ENCODE data around the gene CIROP. TPM values are rescaled to one million over a fixed set of nuclear protein-coding genes. Genes with fewer than 3 reads are reported as not detected.

The CIROP gene
- total and polyA plus RNA-seq, 4 donors, result not detected

DNA sequence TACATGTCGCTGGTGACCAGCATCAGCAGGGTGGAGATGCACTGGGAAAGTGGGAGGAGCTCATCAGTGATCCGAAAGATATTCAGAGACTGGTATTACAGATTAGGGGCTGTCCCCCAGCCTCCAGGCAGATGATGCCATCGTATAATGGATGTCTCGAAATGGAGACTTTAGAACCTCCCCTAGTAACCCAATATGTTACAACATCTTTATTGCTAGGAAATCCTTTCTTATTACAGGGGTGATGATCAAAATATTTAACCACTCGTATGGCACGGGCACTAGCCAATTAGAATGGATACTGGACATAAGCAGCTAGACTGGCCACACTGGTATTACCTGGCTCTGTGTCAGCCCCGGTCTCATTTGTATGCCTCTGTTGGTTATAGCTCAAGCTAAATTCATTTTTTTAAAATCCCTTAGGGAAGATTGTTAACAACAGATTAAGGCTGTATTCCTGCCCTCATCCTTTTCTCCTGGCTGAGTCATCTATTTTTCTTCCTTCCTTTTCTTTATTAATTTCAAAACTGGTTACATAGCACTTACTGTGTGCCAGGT, 25.0 kb upstream of the CIROP start:
- DNase-seq (ENCODE audit: low spot score), result no peak
- Histone ChIP-seq H3K27me3 (ENCODE audit: control insufficient read depth in 4 of 4, insufficient read depth in 4 of 4, low read length in 3 of 4) (no peaks in the 10 kb centered on the region), H3K4me1 (ENCODE audit: control insufficient read depth in 4 of 4, insufficient read depth in 4 of 4, low read length in 3 of 4) (peaks cover 0 to 4% (median 0%) of the 10 kb centered on the region in 4 donors), H3K36me3 (ENCODE audit: control insufficient read depth in 4 of 4, insufficient read depth in 3 of 4, low read depth in 1 of 4, low read length in 3 of 4) (no peaks in the 10 kb centered on the region), H3K9ac (ENCODE audit: low read depth in 1 of 2, low read length in 2 of 2) (no peak overlapping the region), H3K4me3 (ENCODE audit: low read depth in 1 of 3, low read length in 3 of 3) (no peak overlapping the region), H3K9me3 (ENCODE audit: control insufficient read depth in 4 of 4, low read length in 3 of 4) (no peaks in the 10 kb centered on the region), H3K27ac (ENCODE audit: low read depth in 1 of 2, low read length in 2 of 2) (no peak overlapping the region)
- TF ChIP-seq NR2F2 (IDR thresholded peaks at IDR 0.05), result no peak
- TF ChIP-seq HNF4G (IDR thresholded peaks at IDR 0.05), result no peak
- TF ChIP-seq, protein P1, sequence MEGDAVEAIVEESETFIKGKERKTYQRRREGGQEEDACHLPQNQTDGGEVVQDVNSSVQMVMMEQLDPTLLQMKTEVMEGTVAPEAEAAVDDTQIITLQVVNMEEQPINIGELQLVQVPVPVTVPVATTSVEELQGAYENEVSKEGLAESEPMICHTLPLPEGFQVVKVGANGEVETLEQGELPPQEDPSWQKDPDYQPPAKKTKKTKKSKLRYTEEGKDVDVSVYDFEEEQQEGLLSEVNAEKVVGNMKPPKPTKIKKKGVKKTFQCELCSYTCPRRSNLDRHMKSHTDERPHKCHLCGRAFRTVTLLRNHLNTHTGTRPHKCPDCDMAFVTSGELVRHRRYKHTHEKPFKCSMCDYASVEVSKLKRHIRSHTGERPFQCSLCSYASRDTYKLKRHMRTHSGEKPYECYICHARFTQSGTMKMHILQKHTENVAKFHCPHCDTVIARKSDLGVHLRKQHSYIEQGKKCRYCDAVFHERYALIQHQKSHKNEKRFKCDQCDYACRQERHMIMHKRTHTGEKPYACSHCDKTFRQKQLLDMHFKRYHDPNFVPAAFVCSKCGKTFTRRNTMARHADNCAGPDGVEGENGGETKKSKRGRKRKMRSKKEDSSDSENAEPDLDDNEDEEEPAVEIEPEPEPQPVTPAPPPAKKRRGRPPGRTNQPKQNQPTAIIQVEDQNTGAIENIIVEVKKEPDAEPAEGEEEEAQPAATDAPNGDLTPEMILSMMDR (IDR thresholded peaks at IDR 0.05; ENCODE audit: low read depth, low read length, missing input control), result no peak
- 86% methylated on average over 7 of the region's 7 CpGs for WGBS

DNA sequence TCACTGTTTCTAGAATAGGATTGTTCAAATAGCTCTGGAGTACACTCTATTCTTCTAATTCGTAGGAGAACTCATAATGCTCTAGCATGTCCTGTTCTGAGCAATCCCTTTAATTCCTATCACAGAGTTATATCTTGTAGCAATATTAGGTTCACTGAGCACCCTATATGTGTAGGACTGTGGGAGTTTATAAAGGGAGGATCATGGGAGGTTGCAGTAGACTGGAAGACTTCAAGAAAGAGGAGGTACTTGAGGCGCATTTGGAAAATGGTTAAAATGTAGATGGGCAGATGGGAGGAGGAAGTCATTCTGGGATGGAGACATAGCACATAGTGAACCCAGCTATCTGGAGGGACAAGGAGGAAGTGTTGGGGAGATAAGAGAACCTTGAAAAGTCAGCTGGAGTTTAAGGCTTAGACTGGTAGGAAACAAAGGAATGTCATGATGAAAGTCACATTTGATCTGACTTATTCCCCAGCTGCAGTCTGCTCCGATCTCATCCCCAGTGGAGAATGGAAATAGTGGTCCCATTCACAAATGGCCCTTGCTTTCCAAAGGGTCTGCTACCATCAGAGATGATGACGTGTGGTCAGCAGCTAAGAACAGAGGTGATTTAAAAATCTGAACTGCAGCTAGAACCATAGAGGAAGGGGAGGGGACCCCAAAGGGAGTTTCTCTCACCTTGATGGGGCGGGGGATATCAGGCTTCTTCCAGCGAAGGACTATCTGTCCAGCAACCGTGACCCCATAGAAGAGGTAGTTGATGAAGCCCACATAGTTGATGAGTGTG, 24.4 kb upstream of the CIROP start:
- 81% methylated on average over 7 of the region's 7 CpGs for WGBS
- Histone ChIP-seq H3K27ac (ENCODE audit: low read depth in 1 of 2, low read length in 2 of 2) (no peak overlapping the region), H3K9ac (ENCODE audit: low read depth in 1 of 2, low read length in 2 of 2) (no peak overlapping the region), H3K27me3 (ENCODE audit: control insufficient read depth in 4 of 4, insufficient read depth in 4 of 4, low read length in 3 of 4) (no peaks in the 10 kb centered on the region), H3K36me3 (ENCODE audit: control insufficient read depth in 4 of 4, insufficient read depth in 3 of 4, low read depth in 1 of 4, low read length in 3 of 4) (no peaks in the 10 kb centered on the region), H3K4me1 (ENCODE audit: control insufficient read depth in 4 of 4, insufficient read depth in 4 of 4, low read length in 3 of 4) (peaks cover 0 to 4% (median 0%) of the 10 kb centered on the region in 4 donors), H3K9me3 (ENCODE audit: control insufficient read depth in 4 of 4, low read length in 3 of 4) (no peaks in the 10 kb centered on the region), H3K4me3 (ENCODE audit: low read depth in 1 of 3, low read length in 3 of 3) (no peak overlapping the region)
- DNase-seq (ENCODE audit: low spot score), result no peak
- TF ChIP-seq YY1 (IDR thresholded peaks at IDR 0.05) (no peak), FOXA1 (IDR thresholded peaks at IDR 0.05) (no peak), HNF4A (conservative IDR thresholded peaks at IDR 0.05) (no peak)

DNA sequence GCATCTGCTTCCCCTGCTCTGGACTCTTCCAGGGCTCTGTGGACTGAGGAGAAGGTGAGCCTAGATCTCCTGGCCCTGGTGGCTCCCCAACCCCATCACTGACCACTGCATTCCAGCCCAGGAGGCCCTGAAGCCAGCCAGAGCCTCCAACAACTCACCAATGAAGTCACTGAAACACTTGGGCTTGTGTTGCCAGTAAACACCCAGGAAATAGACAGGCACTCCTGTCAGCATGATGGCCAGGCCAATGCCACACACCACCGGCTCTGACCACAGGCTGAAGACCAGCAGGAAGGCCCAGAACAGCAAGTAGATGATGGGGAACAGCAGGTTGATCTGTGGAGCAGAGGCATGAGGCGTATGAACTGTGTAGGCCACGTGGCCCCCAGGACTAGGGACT, 23.1 kb upstream of the CIROP start:
- Histone ChIP-seq H3K36me3 (ENCODE audit: control insufficient read depth in 4 of 4, insufficient read depth in 3 of 4, low read depth in 1 of 4, low read length in 3 of 4) (no peaks in the 10 kb centered on the region), H3K27ac (ENCODE audit: low read depth in 1 of 2, low read length in 2 of 2) (no peak overlapping the region), H3K4me3 (ENCODE audit: low read depth in 1 of 3, low read length in 3 of 3) (no peak overlapping the region), H3K27me3 (ENCODE audit: control insufficient read depth in 4 of 4, insufficient read depth in 4 of 4, low read length in 3 of 4) (no peaks in the 10 kb centered on the region), H3K9ac (ENCODE audit: low read depth in 1 of 2, low read length in 2 of 2) (no peak overlapping the region), H3K9me3 (ENCODE audit: control insufficient read depth in 4 of 4, low read length in 3 of 4) (no peaks in the 10 kb centered on the region), H3K4me1 (ENCODE audit: control insufficient read depth in 4 of 4, insufficient read depth in 4 of 4, low read length in 3 of 4) (peaks cover 0 to 4% (median 0%) of the 10 kb centered on the region in 4 donors)
- DNase-seq (ENCODE audit: low spot score), result no peak
- no peak for TF ChIP-seq YY1 (IDR thresholded peaks at IDR 0.05)
- 82% methylated on average over 3 of the region's 3 CpGs for WGBS

DNA sequence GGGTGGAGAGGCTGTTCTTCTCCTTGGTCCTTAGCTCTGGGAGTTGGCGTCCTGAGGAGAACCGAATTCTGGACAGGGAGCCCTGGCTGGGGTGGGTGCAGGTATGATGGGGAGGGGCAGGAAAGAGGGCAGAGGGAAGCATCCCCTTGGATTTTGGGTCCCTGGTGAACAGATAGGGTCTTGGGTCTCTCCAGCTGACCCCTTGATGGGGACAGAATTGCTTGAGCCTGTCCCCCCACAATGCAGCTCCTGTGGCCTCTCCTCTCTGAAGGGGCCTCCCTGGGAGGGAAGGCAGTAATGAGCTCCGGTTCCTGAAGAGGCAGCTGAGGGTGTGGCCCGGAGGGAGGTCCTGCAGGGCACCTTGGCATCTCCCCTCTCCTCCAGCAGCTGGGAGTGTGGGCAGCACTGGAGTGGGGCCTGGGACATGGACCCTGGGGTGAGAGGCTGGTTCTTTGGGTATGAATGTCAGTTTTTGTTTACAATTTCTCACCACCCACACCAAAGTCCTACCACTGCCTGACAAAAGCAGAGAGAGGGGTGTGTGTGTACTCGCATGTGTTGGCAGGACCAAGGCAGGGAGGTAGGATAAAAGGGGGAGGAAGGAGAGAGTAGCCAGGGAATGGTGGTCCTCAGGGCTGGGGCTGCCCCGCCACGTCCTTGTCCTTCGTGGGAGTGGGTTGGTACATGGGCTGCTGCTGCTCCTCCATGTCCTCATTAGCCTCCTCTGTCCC, 21.9 kb upstream of the CIROP start:
- Histone ChIP-seq H3K36me3 (ENCODE audit: control insufficient read depth in 4 of 4, insufficient read depth in 3 of 4, low read depth in 1 of 4, low read length in 3 of 4) (no peaks in the 10 kb centered on the region), H3K9me3 (ENCODE audit: control insufficient read depth in 4 of 4, low read length in 3 of 4) (no peaks in the 10 kb centered on the region), H3K27me3 (ENCODE audit: control insufficient read depth in 4 of 4, insufficient read depth in 4 of 4, low read length in 3 of 4) (no peaks in the 10 kb centered on the region), H3K9ac (ENCODE audit: low read depth in 1 of 2, low read length in 2 of 2) (no peak overlapping the region), H3K4me3 (ENCODE audit: low read depth in 1 of 3, low read length in 3 of 3) (no peak overlapping the region), H3K4me1 (ENCODE audit: control insufficient read depth in 4 of 4, insufficient read depth in 4 of 4, low read length in 3 of 4) (peaks cover 0 to 4% (median 0%) of the 10 kb centered on the region in 4 donors), H3K27ac (ENCODE audit: low read depth in 1 of 2, low read length in 2 of 2) (no peak overlapping the region)
- 86% methylated on average over 8 of the region's 8 CpGs for WGBS
- TF ChIP-seq, protein P2, sequence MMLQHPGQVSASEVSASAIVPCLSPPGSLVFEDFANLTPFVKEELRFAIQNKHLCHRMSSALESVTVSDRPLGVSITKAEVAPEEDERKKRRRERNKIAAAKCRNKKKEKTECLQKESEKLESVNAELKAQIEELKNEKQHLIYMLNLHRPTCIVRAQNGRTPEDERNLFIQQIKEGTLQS (IDR thresholded peaks at IDR 0.05), result no peak
- no peak for TF ChIP-seq NR2F2 (IDR thresholded peaks at IDR 0.05)
- TF ChIP-seq TAF1 (conservative IDR thresholded peaks at IDR 0.05), result no peak
- no peak for TF ChIP-seq EGR1 (IDR thresholded peaks at IDR 0.05; ENCODE audit: low read depth in 2 of 2)
- TF ChIP-seq SP1 (IDR thresholded peaks at IDR 0.05), result no peak
- TF ChIP-seq, protein P1 (IDR thresholded peaks at IDR 0.05; ENCODE audit: low read depth, low read length, missing input control), result no peak
- no peak for TF ChIP-seq GABPA (IDR thresholded peaks at IDR 0.05 in 1 of 2, conservative IDR thresholded peaks at IDR 0.05 in 1 of 2)
- TF ChIP-seq HNF4G (IDR thresholded peaks at IDR 0.05), result no peak
- DNase-seq (ENCODE audit: low spot score), result no peak
